Mucosa of descending colon (tissue), 3 donors: Measurements from ENCODE around the gene KIF26A. TPM values are rescaled to one million over a fixed set of nuclear protein-coding genes. Genes with fewer than 3 reads are reported as not detected.

ENCODE experiments used
- ATAC-seq: fragments of 200-7000 bp; cut with Tn5 transposase; one replicate; pipeline ENCODE4 v1.9.1; 2020; ENCODE audit warnings: mild to moderate bottlenecking, moderate library complexity
- DNase-seq, 3 donors: peaks; one replicate each; pipeline ENCODE4 v3.0.0-alpha.2; 2020
- H3K36me3 ChIP-seq: fragments of 200-600 bp; one replicate; pipeline ENCODE4 v1.8.0; 2021; ENCODE audit warnings: low read depth, mild to moderate bottlenecking
- H3K4me1 ChIP-seq: fragments of 200-600 bp; one replicate; pipeline ENCODE4 v1.8.0; 2021; ENCODE audit warnings: low read depth, mild to moderate bottlenecking
- H3K4me3 ChIP-seq: fragments of 200-600 bp; one replicate; pipeline ENCODE4 v1.8.0; 2021; ENCODE audit warnings: mild to moderate bottlenecking
- H3K9me3 ChIP-seq: fragments of 200-600 bp; one replicate; pipeline ENCODE4 v1.8.0; 2021; ENCODE audit warnings: mild to moderate bottlenecking
- intact Hi-C, 2 donors: fragments of 100-400 bp; cut with DNase I in 1 of 2; cut with micrococcal nuclease in 1 of 2; formaldehyde crosslinking; loops; one replicate each; pipeline versions ENCODE4 v1.11.0 to v1.11.1; 2022; cut with DNase I, micrococcal nuclease
- total RNA-seq, 3 donors: library from RNA; stranded (reverse); fragmentation: NEBNext Ultra II Directional in 2 of 3; extraction: Animal tissue kit (Norgen Biotek cat#: 25700) in 2 of 3; gene quantifications; one replicate each; pipeline versions ENCODE4 v1.2.1 to v1.2.4, GENCODE V29; 2021 to 2023
- TF ChIP-seq, protein P1 (sequence below): fragments of 200-600 bp; IDR thresholded peaks from one replicate; pipeline ENCODE4 v1.8.0; 2022; ENCODE audit warnings: antibody characterized with exemption, mild to moderate bottlenecking
- donor health status: DM: no; HTN: no; CAD: no; lungs with moderate emphysema.
- donor health status: DM: no; HTN: no; CAD: no.
- donor health status: DM: no; HTN: yes; CAD: no.

Gene KIF26A
- total RNA-seq, 3 donors from 2014 or later: 3.8 to 7.7 (median 6.5) TPM

DNA sequence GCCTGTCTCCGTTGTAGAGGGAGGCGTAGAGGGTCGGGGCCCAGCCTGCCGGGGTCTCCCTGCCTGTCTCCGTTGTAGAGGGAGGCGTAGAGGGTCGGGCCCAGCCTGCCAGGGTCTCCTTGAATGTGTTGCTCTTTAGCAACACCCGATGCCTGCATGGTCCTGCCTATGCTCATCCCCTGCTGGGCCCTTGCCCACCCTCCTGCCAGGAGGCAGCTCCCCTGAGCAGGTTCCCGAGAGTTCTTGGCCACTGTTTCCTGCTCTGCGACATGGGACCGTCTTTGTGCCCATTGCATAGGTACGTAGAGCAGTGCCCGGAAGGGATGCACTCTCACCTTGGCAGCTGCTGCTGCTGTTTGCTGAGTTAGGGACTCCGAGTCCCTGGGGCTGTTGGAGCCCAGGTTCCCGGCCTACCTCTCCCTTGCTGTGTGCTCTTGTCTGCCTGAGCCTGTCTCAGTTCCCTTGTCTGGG, 3.3 kb downstream of the KIF26A start:
- peaks cover 33% of the 10 kb centered on the region for H3K4me1 ChIP-seq
- intact Hi-C loops: no loop called here
- H3K36me3 ChIP-seq: no peaks in the 10 kb centered on the region
- TF ChIP-seq, protein P1, sequence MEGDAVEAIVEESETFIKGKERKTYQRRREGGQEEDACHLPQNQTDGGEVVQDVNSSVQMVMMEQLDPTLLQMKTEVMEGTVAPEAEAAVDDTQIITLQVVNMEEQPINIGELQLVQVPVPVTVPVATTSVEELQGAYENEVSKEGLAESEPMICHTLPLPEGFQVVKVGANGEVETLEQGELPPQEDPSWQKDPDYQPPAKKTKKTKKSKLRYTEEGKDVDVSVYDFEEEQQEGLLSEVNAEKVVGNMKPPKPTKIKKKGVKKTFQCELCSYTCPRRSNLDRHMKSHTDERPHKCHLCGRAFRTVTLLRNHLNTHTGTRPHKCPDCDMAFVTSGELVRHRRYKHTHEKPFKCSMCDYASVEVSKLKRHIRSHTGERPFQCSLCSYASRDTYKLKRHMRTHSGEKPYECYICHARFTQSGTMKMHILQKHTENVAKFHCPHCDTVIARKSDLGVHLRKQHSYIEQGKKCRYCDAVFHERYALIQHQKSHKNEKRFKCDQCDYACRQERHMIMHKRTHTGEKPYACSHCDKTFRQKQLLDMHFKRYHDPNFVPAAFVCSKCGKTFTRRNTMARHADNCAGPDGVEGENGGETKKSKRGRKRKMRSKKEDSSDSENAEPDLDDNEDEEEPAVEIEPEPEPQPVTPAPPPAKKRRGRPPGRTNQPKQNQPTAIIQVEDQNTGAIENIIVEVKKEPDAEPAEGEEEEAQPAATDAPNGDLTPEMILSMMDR: no peak
- DNase-seq: peak in 2 of 3 donors; percentile 14 to 25
- no peak overlapping the region for H3K4me3 ChIP-seq
- H3K9me3 ChIP-seq: no peaks in the 10 kb centered on the region
- no peak for ATAC-seq

DNA sequence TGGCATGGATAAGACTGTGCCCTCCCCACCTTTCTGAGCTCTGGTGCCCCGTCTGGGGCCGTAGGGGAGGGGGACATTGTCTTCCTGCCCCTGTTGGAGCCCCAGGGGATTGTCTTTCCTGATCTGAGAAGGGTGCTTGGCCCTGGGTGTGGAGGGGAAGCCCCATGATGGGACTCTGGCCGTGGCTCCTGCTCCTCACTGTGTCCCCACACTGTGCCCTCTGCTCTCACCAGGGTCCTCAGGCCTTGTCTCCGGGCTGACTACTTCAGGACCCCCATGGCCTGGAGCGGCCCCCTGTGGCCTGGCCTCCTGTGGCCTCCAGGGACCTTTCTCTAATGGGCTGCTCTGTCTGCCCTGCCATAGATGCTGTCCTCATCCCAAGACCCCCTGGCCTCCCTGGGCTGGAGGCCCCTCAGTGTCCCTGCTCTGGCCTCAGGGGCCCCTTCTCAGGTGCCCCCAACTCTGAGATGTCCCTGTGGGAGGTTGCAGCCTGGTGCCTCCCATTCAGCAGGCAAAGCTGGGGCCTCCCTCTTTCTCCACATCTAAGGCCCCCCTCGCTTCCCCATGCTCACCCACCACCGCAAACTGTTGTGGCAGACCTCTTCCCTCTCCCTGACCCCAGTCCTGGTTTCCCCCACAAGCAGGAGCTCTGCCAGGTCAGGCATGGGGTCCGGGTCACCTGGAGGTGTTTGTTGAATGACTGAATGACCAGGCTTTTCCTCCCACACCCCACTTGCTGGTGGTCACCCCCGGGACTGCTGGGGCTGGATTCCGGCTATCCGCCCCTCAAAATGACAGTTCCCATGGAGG, 4.0 kb downstream of the KIF26A start:
- peaks cover 26% of the 10 kb centered on the region for H3K4me1 ChIP-seq
- no peak overlapping the region for H3K4me3 ChIP-seq
- DNase-seq (peak in 2 of 3 donors; percentile 13 to 36), ATAC-seq (no peak)
- TF ChIP-seq, protein P1: no peak
- intact Hi-C loops: no loop called here
- no peaks in the 10 kb centered on the region for H3K9me3 ChIP-seq
- no peaks in the 10 kb centered on the region for H3K36me3 ChIP-seq

DNA sequence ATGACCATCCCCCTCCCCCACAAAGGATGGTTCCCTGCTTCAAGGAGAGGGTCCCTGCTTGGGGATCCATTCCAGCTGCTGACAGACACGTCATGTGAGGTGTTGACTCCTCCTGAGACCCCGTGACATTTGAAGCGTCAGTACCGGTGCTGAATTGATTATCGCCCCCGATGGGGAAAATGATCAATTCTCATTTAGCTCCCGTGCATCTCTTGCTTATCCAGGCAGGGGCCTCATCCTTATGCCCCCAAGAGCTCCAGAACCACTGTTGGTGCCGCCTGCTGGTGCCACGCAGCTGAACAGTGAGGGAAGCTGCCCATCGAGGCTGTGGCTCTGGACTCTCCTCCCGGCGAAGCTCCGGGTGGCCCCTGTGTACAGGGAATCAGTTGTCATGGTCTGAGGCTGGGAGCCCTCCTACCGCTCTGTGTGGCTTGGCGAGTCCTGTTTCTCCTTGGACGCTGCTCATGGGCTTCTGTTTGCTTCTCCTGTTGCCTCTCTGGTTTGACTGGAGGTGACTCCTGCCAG, 4.6 kb downstream of the KIF26A start:
- intact Hi-C loops: no loop called here
- Histone ChIP-seq H3K36me3 (no peaks in the 10 kb centered on the region), H3K4me1 (peaks cover 19% of the 10 kb centered on the region), H3K4me3 (no peak overlapping the region), H3K9me3 (no peaks in the 10 kb centered on the region)
- TF ChIP-seq, protein P1: no peak
- ATAC-seq (no peak), DNase-seq (peak in 2 of 3 donors; percentile 18 to 29)

- TF ChIP-seq, protein P1: no peak
- ATAC-seq (no peak), DNase-seq (peak in 2 of 3 donors; percentile 14 to 44)
- H3K36me3 ChIP-seq: no peaks in the 10 kb centered on the region
- peaks cover 13% of the 10 kb centered on the region for H3K4me1 ChIP-seq
- H3K4me3 ChIP-seq: no peak overlapping the region
- intact Hi-C loops: no loop called here
- no peaks in the 10 kb centered on the region for H3K9me3 ChIP-seq
Measured at GRCh38 chr14:104143521-104144452, 5.4 kb downstream of the KIF26A start.

DNA sequence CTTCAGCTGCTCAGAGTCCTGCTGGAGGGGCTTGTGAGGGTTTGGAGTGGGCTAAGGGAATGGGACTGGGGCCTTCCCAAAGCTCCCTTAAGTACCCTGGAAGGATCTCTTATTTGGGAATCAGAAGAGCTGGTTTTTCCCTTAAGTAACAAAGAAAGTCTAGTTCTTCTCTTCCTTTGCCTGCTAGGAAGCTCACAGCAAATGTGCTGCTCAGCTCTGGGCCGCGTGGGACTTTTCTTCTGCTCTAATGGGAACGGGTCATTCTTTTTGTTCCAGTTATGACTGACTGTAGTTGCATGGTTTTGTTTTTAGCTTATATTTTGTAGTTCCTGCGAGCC, 6.0 kb downstream of the KIF26A start:
- intact Hi-C loops: no loop called here
- Histone ChIP-seq H3K4me1 (peaks cover 8% of the 10 kb centered on the region), H3K9me3 (no peaks in the 10 kb centered on the region), H3K4me3 (no peak overlapping the region), H3K36me3 (no peaks in the 10 kb centered on the region)
- DNase-seq: no peak
- ATAC-seq: no peak
- TF ChIP-seq, protein P1: no peak
